Endothelial cell of umbilical vein (primary cell): Measurements from ENCODE around the gene FOXD4L3. TPM values are rescaled to one million over a fixed set of nuclear protein-coding genes. Genes with fewer than 3 reads are reported as not detected.
"Not testable (repeated sequence)": the region's sequence is repeated elsewhere in the genome, so short reads cannot be mapped to it uniquely, and the experiment has no call there.

Experiments
- BruUV-seq: library from RNA; stranded (reverse); fragments of 400-500 nt; replicated peaks from 2 replicates; lab custom pipeline; 2021; lab: Mats Ljungman, UMichigan
- CTCF ChIA-PET: fragments of 300-600, 350-600 bp; sonication (Branson Sonifier 250); formaldehyde crosslinking; loops from one replicate; lab custom pipeline; 2021; ENCODE audit warnings: antibody characterized with exemption, inconsistent platforms; lab: Charles Lee
- POLR2A ChIA-PET: fragments of 300-600, 350-600 bp; sonication (Branson Sonifier 250); formaldehyde crosslinking; loops from one replicate; lab custom pipeline; 2021; ENCODE audit warnings: antibody characterized with exemption, inconsistent platforms; lab: Charles Lee
- DNase-seq: peaks from one replicate; pipeline ENCODE4 v3.0.0-alpha.2; 2011; ENCODE audit warnings: low read depth, low spot score
- FAIRE-seq: peaks from 2 replicates; lab custom pipeline; 2011; peaks lifted over from hg19 to GRCh38; lab: Jason Lieb, UNC
- H2AFZ ChIP-seq: 2 replicates; pipeline ENCODE4 v1.6.0; 2012; ENCODE audit warnings: low read depth, low read length, control low read depth, inconsistent platforms
- H3K27ac ChIP-seq: 2 replicates; pipeline ENCODE4 v1.5.1; 2011; ENCODE audit warnings: low read depth, mild to moderate bottlenecking, control low read depth, low read length, moderate library complexity; ENCODE audit not compliant: insufficient read depth
- H3K27me3 ChIP-seq, 2 experiments: 2 replicates each; pipeline versions ENCODE4 v1.6.0 to v1.6.1; 2011; ENCODE audit warnings: low read length in 2 of 2, mixed read lengths in 1 of 2; ENCODE audit not compliant: control insufficient read depth in 2 of 2, insufficient read depth in 2 of 2
- H3K36me3 ChIP-seq, 2 experiments: 2 replicates in 1 of 2; 3 replicates in 1 of 2; pipeline ENCODE4 v1.5.1; 2011; ENCODE audit warnings: low read length in 2 of 2, mild to moderate bottlenecking in 1 of 2, moderate library complexity in 1 of 2; ENCODE audit not compliant: control insufficient read depth in 2 of 2, insufficient read depth in 2 of 2; ENCODE audit errors: extremely low read depth in 1 of 2
- H3K4me1 ChIP-seq: 3 replicates; pipeline ENCODE4 v1.5.1; 2011; ENCODE audit warnings: mild to moderate bottlenecking, low read length; ENCODE audit not compliant: control insufficient read depth, insufficient read depth; ENCODE audit errors: extremely low read depth
- H3K4me2 ChIP-seq: 2 replicates; pipeline ENCODE4 v1.6.1; 2011; ENCODE audit warnings: low read length, control low read depth, mixed read lengths; ENCODE audit not compliant: insufficient read depth
- H3K4me3 ChIP-seq, 3 experiments: fragments of 200-600 bp in 1 of 3; sonication (generic), shearing (Covaris generic) in 1 of 3; replicated peaks in 1 of 3; 2 replicates each; pipeline ENCODE4 v1.5.1; 2011 to 2016; ENCODE audit warnings: control low read depth in 3 of 3, low read length in 3 of 3, mild to moderate bottlenecking in 2 of 3, inconsistent platforms in 1 of 3, low read depth in 1 of 3, moderate library complexity in 1 of 3; ENCODE audit not compliant: insufficient read depth in 1 of 3
- H3K79me2 ChIP-seq: 2 replicates; pipeline ENCODE4 v1.6.0; 2012; ENCODE audit warnings: low read length, inconsistent platforms; ENCODE audit not compliant: control insufficient read depth, insufficient read depth
- H3K9ac ChIP-seq: replicated peaks from 2 replicates; pipeline ENCODE3; 2011; ENCODE audit warnings: low read length, control low read depth; ENCODE audit not compliant: insufficient read depth; ENCODE audit errors: extremely low read depth
- H3K9me1 ChIP-seq: replicated peaks from 3 replicates; pipeline ENCODE4 v1.6.0; 2011; ENCODE audit warnings: mild to moderate bottlenecking, low read length; ENCODE audit not compliant: control insufficient read depth, insufficient read depth; ENCODE audit errors: extremely low read depth
- H3K9me3 ChIP-seq: replicated peaks from 2 replicates; pipeline ENCODE4 v1.5.1; 2012; ENCODE audit warnings: low read length, inconsistent platforms; ENCODE audit not compliant: control insufficient read depth, insufficient read depth
- H4K20me1 ChIP-seq: replicated peaks from 2 replicates; pipeline ENCODE3; 2011; ENCODE audit warnings: mild to moderate bottlenecking, low read length; ENCODE audit not compliant: control insufficient read depth, insufficient read depth; ENCODE audit errors: extremely low read depth
- dilution Hi-C: fragments of 300-500 bp; cut with MboI; formaldehyde crosslinking; loops from one replicate; pipeline ENCODE4 v1.15.0; 2019; ENCODE audit warnings: low sequenced_read_pairs; ENCODE audit not compliant: extremely low pct_ligation_motif_present
- intact Hi-C: fragments of 100-400 bp; cut with micrococcal nuclease; formaldehyde crosslinking; loops from one replicate; pipeline ENCODE4 v1.10.0; 2022
- polyA plus RNA-seq, 4 experiments: library from polyadenylated mRNA; depleted of rRNA in 3 of 4; stranded (reverse) in 3 of 4; unstranded in 1 of 4; fragments of >200 nt; gene quantifications; 2 replicates each; pipeline versions ENCODE4 v1.2.1 to v1.2.3, GENCODE V29; 2011 to 2012; ENCODE audit warnings: missing spikeins in 1 of 4
- total RNA-seq: library from RNA; stranded (reverse); gene quantifications from 2 replicates; pipeline ENCODE4 v1.2.3, GENCODE V29; 2021

The FOXD4L3 gene
- total and polyA plus RNA-seq, 2 donors (not counting 3 experiments of a cell fraction or from before 2014, with no cell fraction given), result not detected

DNA sequence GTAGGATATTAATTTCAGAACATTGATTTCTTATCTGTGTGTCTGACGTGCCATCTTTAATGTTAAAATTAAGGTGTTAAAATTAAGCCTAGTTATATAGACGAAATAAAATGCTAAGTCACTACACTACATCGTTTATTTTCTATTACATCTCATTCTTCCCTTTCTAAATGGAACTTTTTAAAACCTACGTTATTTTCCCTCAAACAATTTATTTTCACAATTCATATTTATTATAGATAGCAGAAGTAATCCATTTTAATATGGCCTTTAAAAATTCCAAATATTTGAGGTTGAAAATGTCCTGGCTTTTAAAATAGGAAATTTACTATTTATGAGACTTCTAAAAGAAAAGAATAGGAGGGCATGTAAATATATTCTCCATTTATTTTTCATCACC is 2.1 kb downstream of the FOXD4L3 start:
- dilution Hi-C loops, FAIRE-seq, intact Hi-C loops: not testable (repeated sequence)

DNA sequence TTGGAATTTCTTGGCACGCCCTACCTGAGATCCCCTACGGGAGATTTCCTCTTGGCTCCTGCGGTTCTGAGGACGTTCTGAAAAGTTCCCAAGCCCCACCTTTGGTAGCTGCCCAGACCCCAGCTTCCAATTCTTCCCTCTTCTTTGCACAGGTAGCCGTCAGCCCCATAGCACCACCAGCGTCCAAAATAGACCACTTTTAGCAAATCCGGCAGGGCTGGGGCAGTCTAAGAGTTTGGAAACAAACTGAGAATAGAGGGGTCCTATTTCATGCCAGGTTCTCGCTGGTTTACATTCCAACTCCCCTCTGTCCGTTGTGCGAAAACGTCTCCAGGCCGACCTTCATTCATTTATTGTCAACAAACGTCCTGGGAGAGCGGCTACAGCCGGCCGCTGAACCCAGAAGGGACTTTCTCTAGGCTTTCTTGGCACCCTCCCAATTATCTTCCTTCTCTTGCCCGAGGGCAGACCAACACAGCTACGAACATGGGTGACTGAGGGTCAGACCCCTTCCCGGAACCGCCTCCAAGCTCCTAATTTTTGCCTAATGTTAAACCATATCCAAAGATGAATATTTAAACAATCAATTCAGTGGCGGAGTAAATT is 3.1 kb downstream of the FOXD4L3 start:
- H3K36me3 ChIP-seq, H3K79me2 ChIP-seq, CTCF ChIA-PET, H4K20me1 ChIP-seq, FAIRE-seq, H3K9ac ChIP-seq, POLR2A ChIA-PET, H3K4me1 ChIP-seq, H3K9me1 ChIP-seq, H3K4me2 ChIP-seq, H3K4me3 ChIP-seq, BruUV-seq, intact Hi-C loops, H3K27me3 ChIP-seq, DNase-seq, dilution Hi-C loops, H3K27ac ChIP-seq, H2AFZ ChIP-seq, H3K9me3 ChIP-seq: not testable (repeated sequence)

More for the DNA sequence above, 2.1 kb downstream of the FOXD4L3 start:
- H3K9me3 ChIP-seq, H3K36me3 ChIP-seq, BruUV-seq, H3K4me3 ChIP-seq, POLR2A ChIA-PET, CTCF ChIA-PET, H2AFZ ChIP-seq, H4K20me1 ChIP-seq, H3K27ac ChIP-seq, H3K4me1 ChIP-seq, H3K27me3 ChIP-seq, H3K9me1 ChIP-seq, H3K4me2 ChIP-seq, H3K9ac ChIP-seq, H3K79me2 ChIP-seq, DNase-seq: not testable (repeated sequence)

DNA sequence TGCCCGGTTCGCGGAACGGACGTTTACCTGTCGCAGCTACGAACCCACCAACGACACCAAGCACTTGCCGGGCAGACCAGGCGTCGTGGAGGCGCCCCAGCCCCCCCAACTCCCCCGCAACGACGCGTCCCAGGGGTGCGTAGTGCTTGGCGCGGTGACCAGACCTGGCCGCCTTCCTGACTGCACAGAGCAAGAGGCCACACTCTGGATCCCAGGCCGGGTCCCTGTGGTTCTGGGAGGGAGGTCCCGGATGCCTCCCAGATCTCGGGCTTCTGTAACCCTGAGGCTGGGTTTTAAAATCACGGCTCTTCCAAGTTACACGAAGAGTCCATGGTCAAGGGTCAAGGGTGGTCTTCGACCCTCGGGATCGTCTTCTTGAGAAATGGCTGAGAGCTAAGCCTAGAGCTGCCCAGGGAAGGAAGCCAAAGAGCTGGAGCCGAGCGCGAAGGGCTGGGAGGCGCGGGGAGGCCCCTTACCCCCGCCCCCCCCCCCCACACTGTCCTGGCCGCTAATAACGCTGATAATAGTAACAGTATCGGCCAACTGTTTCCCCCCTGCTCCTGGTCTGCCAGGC is 3.8 kb downstream of the FOXD4L3 start:
- H3K4me2 ChIP-seq, CTCF ChIA-PET, FAIRE-seq, BruUV-seq, H3K4me3 ChIP-seq, H3K9me1 ChIP-seq, H4K20me1 ChIP-seq, H3K79me2 ChIP-seq, H3K27ac ChIP-seq, POLR2A ChIA-PET, H2AFZ ChIP-seq, DNase-seq, H3K9ac ChIP-seq, H3K27me3 ChIP-seq, H3K9me3 ChIP-seq, dilution Hi-C loops, H3K4me1 ChIP-seq, H3K36me3 ChIP-seq, intact Hi-C loops: not testable (repeated sequence)
